ENCODE data around the gene AAK1.
A peak's percentile ranks its signal among the peaks of the same experiment; 100 is the strongest.
"Not testable (repeated sequence)": the region's sequence is repeated elsewhere in the genome, so short reads cannot be mapped to it uniquely, and the experiment has no call there.

Gene AAK1

DNA sequence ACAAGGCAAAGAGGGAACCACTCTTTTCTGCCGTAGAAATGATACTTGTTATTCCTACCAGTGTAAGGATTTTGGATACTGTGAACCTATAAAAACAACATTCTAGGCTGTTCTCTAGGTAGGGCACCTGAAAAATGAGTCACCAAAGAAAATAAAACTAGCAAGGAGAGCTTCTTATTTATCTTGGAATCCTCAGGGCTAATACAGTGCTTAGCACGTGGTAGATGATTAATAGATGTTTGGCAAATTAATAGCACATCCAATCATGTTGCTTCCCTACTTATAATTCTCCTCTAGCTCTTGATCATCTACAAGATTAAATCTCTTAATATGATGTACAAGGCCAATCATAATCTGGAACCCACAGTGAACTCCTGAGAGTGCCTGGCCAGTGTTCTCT is 73.1 kb downstream of the AAK1 start:
- no peak for DNase-seq

DNA sequence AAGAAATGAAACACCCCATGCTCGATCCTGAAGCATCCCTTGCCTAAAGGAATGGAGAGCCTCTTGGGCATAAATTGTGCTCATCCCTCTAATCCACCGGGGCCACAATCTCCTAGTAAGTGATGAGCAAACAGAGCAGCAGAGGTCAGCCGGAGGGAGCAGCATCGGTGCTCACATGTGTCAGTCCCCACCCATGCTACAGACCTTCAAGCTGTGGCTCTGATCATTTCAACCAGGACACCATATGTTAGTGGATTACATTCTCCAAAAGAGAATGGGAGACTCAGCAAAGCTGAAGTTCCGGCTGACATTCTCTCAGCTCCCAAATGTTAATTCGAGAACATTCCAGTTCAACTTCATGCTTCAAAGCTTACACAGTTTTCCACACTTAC is 75.6 kb downstream of the AAK1 start:
- DNase-seq = no peak

DNA sequence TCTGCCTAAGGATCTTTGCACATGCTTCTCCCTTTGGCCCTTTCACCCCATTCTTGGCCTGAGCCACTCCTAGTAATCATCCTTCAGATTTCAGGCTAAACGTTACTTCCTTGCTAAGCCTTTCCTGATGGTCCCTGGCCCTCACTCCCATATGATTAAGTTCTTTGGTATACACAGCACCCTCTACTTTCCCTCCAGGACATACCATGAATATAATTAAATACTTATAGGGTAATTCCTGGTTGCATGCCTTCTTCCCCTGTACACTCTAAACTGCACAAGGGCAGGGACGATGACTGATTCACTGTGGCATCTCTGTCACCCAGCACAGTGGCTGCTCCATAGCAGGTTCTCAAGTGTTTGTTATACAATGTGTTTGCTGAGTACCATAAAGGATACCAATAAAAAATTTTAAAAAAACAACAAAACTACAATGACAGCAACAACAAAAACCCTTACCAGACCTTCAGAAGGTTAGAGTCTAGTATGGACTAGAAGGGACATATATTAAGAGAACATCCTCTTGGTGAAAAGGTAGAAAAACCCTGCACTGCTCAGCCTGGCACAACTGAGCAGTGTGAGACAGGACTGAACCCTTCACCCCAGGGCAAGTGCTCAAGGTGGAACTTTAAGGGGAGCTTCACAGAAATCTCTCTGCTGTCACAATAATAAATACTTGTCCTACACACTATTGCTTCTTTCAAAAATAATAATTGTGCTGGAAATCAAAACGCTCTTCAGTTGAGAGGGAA is 76.2 kb downstream of the AAK1 start:
- no peak for DNase-seq

DNA sequence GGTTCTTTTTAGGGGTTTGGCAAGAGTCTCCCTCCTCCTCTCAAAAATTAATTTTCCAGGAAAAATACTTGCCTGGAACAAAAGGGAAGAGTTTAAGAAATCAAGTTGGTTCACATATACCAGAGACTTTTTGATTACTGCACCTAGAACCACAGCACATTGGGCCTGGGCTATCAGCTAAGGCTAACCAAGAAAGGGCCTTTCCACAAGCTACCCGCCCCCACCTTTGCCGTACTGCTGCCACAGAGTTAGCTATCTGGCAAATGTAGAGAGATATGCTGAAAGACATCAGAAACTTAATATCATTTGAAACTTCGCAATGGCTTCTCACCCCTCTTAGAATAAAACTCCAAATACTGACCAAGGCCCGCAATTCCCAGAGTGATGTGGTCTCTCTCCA is 76.9 kb downstream of the AAK1 start:
- no peak for DNase-seq

DNA sequence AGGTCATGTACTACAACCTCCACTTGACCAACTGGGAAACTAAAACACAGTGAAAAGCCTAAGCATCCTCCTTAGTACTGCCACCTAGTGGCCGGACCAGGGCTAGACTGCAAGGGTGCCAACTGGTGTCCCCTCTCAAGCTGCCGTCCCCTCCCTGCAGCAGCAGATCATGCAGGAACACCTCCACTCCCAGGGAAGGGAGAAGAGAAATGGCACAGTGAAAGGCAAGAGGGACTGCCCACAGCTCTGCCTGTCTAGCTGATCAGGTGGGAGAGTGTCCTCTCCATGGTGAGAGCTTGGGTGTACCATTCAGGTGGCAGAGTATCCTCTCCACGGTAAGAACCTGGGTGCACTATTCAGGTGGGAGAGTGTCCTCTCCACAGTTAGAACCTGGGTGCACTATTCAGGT is 78.1 kb downstream of the AAK1 start:
- DNase-seq = peak; percentile 82

DNA sequence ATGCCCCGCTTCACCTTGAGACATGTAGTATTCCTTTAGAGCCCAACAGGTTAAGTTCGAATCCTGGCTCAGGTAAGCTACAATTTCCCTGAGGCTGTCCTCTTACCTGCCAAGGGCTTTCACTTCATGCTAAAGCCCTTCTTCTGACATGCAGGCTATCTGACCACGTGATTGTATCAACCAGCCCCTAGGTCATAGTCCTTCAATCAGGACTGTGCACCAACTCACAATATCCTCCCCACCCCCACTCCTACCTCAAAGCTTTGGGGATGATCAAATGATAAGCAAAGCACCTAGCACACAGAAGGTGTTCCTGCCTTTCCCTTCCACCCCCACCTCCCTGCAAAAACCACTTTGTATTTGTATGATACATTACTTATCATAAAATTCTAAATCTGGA is 78.9 kb downstream of the AAK1 start:
- no peak for DNase-seq

DNA sequence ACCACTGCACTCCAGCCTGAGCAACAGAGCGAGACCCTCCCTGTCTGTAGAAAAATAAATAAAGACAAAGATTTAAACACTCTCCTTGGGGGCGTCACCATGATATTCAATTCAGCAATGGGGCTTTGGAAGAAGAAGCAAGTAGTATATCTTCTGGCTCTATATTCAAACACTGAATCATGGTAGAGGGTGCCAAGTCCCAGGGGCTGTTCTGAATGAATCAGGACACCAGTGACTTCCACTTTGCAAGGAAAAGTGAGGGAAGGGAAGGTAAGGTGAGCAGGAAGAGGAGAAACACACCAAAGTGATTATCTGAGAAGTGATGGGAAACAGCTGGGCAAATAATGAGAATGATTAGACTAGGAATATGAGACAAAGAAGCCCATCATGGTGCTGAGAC is 80.5 kb downstream of the AAK1 start:
- no peak for DNase-seq

DNA sequence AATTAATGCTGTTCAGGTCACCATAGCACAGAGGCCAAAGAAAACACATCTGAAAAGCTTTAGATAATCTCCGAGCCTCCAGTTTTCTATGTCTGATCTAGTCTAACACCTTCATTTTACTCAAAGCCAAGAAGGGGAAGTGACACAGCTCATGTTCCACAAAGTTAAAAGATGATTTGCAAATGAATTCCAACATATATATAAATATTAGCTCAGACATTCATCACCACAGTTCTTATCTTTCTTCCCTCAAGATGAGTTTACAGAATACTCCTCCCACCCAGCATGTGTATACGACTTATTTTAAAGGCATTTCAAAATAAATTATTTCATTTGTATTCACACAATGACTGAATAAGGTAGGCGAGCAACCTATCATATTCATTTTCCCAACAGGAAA is 82.4 kb downstream of the AAK1 start:
- DNase-seq = peak; percentile 68

DNA sequence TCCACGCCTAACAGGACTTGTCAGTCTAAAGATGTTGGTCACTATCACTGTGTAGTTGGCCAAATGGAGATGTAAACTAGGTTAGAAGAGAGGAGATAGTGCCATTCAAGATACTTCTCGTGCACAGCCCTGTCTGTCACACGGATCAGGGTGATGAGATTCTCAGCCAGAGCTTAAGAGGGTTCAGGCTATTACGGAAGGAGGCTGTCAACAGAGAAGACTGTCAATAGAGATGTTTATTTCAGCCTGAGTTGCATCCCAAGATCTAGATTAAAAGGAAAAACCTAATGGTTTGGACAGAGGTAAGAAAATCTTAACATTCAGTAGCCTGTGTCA is 83.4 kb downstream of the AAK1 start:
- DNase-seq = no peak

DNA sequence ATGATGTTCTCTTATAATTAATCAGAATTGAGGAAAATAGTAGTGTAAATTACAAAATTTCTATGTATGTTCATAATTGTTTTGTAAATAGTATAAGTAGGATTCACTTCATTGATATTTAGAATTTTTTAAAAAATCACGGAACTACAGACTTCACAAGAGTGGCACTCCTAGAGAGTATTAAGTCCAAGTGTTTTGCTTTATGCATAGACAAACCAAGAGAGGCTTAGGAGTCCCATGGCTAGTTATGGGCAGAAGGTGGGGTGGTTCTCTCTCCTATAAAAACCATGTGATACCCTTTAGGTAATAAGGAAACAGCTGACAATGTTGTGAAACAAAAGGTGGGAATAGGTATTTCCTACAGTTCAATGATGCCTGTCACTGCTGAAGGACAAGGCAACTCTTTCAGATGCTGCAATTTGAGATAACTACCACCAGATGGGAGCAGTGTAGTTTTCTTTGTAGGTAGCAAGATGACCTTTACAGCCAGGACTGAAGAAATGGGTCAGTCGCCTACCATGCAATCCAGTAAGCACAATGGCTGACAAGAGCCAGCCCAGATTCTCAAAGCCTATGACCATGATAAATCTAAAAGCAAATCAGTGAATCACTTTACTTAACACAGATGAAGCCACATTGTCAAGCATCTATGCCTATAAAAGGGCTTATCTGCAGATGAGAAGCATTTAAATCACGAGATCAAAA is 83.9 kb downstream of the AAK1 start:
- DNase-seq = peak; percentile 81

DNA sequence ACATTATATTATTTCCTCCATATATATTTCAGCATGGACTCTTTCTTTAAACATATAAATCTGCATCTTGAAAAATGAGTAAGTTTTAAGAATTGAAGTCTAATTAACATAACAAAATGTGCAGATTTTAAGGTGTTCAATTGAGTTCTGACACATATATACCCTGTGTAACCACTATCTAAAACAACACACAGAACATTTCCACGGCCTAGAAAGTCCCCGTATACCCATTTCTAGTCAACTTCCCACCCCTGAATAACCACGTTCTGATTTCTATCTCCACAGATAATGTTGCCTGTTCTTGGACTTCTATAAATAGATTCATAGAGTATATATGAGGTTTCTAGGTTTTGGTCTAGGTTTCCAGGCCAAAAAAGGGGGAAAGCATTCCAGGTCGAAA is 87.5 kb downstream of the AAK1 start:
- no peak for DNase-seq

DNA sequence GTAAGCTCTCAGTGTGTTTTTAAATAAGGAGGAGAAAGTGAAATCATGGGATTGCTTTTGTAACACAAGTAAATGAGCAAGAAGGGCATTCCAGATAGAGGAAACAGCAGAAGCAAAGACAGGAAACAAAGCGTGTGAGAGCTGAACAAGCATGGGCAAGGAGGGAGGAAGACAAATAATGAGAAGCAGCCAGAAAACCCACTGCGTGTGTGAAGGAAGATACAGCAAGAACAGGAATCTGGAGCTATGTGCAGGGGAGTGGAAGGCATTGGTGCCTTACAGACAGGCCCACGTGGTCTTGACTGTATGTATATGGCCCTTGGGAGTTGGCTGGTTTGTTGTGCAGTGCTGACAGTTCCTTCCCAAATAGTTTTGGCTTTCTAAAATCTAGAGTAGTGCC is 88.6 kb downstream of the AAK1 start:
- DNase-seq = peak; percentile 56

DNA sequence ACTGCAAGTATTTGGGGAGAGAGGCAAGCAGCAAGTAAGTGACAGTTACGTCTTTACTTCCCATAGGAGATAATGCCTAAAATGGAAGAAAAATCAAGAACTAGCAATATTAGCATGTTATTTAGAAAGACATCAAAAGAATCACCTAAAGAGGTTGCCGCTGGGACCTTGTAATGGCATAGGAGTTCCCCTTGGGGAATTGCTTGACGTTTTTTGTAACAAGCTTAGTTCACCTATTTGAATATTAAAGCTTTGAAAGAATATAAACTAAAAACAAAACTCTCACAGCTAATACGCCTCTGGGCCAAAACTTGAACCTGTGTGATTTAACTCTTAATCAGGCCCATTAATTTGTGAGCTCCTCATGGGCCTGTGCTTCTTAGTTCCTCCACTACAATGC is 89.0 kb downstream of the AAK1 start:
- no peak for DNase-seq

DNA sequence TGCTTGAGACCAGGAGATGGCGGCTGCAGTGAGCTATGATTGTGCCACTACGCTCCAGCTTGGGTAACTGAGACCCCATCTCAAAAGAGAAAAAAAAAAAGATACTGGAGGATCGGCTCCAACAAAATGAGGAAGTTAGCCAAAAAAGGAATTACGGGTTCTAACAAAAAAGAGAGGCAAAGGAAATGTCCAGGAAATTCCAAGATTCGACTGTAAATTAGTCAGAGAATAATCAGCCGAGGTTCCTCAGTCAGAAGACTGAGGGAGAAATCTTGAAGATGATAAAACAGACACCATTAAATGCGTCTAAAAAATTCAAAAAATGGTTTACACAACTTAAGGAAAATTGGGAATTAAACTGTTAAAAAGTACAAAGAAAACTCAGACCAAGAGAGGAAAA is 89.5 kb downstream of the AAK1 start:
- no peak for DNase-seq

DNA sequence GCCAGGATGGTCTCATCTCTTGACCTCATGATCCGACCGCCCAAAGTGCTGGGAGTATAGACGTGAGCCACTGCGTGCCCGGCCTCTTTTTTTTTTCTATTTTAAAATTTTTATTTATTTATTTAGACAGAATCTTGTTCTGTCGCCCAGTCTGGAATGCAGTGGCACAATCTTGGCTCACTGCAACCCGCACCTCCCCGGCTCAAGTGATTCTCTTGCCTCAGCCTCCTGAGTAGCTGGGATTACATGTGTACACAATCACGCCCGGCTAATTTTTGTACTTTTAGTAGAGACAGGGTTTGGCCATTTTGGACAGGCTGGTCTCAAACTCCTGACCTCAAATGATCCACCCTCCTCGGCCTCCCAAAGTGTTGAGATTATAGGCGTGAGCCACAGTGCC is 93.0 kb downstream of the AAK1 start:
- not testable (repeated sequence) for DNase-seq

DNA sequence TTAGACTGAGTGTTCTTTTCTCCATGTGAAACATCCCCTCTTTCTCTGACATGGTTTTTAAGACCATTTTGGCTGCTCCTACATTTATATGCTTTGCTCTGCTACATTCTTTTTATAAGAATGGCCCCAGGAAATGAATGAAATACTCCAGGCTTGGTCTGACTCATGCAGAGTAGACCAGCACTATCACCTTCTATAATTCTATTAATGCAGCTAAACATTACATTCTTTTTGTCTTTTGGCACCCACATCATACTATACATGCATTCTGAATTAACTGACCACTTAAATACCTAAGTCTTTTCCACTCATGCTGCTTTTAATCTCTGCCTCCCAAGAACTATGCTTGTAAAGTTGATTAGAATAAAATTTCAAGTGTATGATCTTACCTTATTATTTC is 94.1 kb downstream of the AAK1 start:
- DNase-seq = no peak

DNA sequence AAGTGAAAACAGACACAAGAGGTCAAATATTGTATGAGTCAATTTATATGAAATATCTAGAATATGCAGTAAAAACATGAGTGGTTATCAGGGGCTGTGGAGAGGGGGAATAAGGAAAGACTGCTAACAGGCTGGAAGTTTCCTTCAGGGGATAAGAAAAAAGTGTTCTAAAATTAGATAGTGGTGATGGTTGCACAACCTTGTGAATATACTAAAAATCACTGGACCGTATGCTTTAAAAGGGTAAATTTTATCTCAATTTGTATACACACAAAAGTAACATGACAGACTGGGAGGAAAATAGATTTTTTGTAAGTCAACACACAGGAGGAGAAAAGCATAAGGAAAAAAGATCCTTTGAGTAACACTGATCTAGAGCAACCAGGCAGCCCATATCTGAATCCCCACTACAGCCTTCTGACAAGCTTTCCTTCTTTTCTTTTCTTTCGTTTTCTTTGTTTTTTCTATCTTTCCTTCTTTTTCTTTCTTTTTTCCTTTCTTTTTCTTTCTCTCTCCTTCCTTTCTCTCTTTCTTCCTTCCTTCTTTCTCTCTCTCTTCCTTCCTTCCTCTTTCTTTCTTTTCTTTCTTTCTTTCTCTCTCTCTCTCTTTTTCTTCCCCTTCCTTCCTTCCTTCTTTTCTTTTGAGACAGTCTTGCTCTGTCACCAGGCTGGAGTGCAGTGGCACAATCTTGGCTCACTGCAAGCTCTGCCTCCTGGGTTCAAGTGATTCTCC is 95.4 kb downstream of the AAK1 start:
- DNase-seq = no peak

DNA sequence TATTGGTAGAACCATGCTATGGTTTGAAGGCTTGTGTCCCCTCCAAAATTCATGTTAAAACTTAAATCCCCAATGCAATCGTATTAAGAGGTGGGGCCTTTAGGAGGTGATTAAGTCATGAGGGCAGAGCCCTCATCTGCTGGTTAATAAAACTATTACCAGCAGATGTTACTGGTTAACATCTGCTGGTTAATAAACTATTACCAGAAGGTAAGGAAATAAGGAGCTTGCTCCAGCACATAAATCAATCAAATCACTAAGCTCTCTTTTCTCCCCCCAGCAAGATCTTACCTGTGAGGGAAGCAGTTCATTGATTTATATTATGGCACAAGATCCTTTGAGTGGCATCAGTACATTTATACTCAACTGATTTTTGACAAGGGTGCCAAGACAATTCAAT is 96.9 kb downstream of the AAK1 start:
- DNase-seq = no peak

DNA sequence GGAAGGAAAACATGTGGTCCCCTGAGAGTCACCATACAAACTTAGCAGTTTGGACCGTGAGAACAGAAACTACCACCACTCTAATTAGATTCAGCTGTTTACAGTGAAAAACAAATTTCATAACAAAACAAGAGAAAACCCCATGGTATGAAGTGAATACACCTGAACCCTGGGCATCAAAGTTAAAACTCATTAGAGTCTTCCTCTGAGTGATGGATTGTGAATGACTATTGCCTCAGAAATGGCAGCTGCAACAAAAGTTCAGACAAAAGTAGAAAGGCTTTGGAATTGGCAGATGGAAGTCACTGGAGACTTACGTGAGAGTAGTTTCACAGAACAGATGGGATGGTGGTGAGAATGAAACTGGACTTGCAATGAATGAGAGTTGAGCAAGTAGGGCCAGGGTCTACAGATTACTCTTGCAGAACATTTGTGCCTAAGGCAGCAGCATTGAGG is 98.0 kb downstream of the AAK1 start:
- DNase-seq = no peak

DNA sequence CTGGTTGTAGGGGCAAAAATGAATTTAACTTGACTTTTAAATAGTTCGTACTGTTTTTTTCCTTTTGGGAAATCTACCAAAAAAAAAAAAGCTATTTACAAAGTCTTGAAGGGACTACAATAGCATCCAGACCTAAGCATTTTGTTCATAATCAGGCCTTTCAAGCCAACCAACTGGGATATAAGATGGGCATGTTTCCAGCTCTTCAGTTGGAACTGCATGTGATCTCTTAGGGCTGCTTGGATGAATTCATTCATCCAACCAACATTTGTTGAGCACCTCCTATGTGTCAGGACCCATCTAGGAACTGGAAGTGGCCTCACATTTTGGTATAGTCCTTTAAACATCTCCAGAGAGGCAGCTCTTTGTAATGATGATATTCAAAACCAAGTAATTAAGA is 98.6 kb downstream of the AAK1 start:
- no peak for DNase-seq

DNA sequence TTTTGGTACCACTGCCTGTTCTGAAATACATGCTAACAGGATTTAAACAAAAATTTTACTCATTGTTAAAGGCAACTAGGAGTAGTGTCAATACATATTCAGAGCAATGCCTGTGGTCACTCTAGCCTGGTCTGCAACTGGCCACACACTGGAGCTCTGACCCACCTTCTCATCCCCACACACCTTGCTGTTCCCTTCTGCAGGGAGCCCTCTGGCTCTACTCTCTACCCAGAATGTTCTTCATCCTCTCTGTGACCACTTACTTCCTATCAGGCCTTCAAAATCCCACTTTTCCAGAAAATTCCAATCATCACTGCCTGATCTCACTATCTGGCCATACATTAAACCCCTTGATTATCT is 104.0 kb downstream of the AAK1 start:
- no peak for DNase-seq

DNA sequence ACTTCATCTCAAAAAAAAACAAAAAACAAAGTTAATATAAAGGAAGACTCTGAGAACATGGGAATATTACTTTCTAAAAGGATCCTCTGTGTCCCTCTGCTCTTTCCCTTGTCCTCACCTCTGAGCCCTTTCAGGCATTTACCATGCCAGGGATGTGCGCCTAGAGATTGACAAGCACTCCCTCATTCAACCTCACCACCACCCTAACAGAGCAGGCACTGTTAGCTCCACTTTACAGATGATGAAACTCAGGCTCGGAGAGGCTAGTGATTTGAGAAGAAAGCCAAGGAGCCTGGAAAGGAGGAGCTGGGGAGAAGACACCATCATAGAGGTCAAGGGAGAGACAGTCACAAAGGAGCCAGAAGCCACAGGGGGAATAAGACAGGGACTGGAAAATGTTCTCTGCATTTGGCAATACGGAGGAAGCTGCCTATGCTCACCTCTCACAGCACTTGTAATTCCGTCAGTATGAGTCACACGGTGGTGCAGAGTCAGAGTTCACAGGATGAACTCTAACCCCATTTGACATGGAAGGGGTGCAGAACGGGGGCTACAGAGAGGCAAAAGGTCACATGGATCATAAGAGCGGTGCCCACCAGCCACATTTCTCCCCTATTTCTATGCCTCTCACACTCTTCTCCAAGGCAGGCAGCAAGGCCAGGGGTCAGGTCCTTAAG is 104.5 kb downstream of the AAK1 start:
- DNase-seq = no peak

DNA sequence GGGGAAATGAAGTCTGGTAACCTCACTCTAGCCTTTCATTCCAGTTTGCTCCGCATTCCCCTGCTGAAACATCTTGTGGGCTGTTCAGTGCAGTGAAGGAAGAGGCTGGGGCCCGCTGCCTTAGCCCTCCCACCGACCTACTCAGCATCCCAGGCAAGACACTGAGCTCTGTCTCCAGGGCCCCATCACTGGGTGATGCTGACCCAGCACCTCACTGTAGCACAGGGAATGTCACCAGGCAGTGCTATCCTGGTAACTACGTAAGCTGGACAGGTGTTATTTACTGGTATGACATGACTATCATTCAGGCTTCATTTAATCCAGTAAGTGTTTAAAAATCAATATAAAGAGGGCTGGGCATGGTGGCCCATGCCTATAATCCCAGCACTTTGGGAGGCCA is 105.3 kb downstream of the AAK1 start:
- DNase-seq = no peak

DNA sequence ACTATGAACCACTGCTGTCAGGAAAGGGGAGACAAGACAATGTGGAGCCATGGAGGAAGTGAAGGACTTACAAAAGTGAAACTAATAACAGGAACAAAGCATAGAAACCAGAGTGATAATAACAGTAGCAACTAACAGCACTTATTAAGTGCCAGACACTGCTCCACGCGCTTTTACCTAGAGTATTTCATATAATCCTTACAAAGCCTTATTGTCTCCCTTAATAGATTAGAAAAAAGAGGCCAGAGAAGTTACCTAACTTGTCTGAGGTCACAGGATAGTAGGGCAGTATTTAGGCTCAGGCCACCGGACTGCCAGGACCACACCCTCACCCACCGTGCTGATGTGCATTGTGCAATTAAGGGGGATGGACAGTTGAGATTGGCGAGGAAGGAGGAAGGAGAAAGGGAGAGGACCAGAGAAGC is 107.7 kb downstream of the AAK1 start:
- peak; percentile 34 for DNase-seq

Data from hematopoietic multipotent progenitor cell treated with erythropoietin and hydrocortisone succinate and interleukin-3 and kit ligand, for 4 days (in vitro differentiated cells).